H9 (cell line): ENCODE measurements around the gene PUS3. TPM values are rescaled to one million over a fixed set of nuclear protein-coding genes. Genes with fewer than 3 reads are reported as not detected.

Experiments
- DNase-seq: peaks from one replicate; pipeline ENCODE4 v3.0.0-alpha.2; 2017
- H2AFZ ChIP-seq: one replicate; pipeline ENCODE4 v1.6.1; 2013; ENCODE audit warnings: mild to moderate bottlenecking, low read length, control low read depth, moderate library complexity
- H2AK5ac ChIP-seq: 2 replicates; pipeline ENCODE4 v1.6.1; 2013; ENCODE audit warnings: low read length, control low read depth, mixed read lengths; ENCODE audit not compliant: insufficient read length
- H2BK120ac ChIP-seq: one replicate; pipeline ENCODE4 v1.6.1; 2013; ENCODE audit warnings: low read depth, mild to moderate bottlenecking, low read length, control low read depth, inconsistent platforms; ENCODE audit not compliant: poor library complexity, severe bottlenecking
- H2BK12ac ChIP-seq: 2 replicates; pipeline ENCODE4 v1.6.1; 2013; ENCODE audit warnings: low read length, control low read depth, mixed read lengths, low read depth; ENCODE audit not compliant: insufficient read length
- H2BK15ac ChIP-seq: 2 replicates; pipeline ENCODE4 v1.6.1; 2013; ENCODE audit warnings: low read depth, low read length, control low read depth
- H2BK20ac ChIP-seq: one replicate; pipeline ENCODE4 v1.6.1; 2013; ENCODE audit warnings: low read depth, mild to moderate bottlenecking, low read length, control low read depth, inconsistent platforms; ENCODE audit not compliant: poor library complexity, severe bottlenecking
- H2BK5ac ChIP-seq: 2 replicates; pipeline ENCODE4 v1.6.1; 2013; ENCODE audit warnings: low read length, control low read depth, mixed read lengths; ENCODE audit not compliant: insufficient read length
- H3K14ac ChIP-seq: 2 replicates; pipeline ENCODE4 v1.6.1; 2013; ENCODE audit warnings: low read length, control low read depth; ENCODE audit not compliant: insufficient read depth
- H3K18ac ChIP-seq: 2 replicates; pipeline ENCODE4 v1.6.1; 2013; ENCODE audit warnings: low read depth, mild to moderate bottlenecking, mixed read lengths, low read length, control low read depth; ENCODE audit not compliant: insufficient read length
- H3K23ac ChIP-seq: 2 replicates; pipeline ENCODE4 v1.6.1; 2013; ENCODE audit warnings: low read length, control low read depth, mixed read lengths, low read depth; ENCODE audit not compliant: insufficient read length
- H3K23me2 ChIP-seq: 2 replicates; pipeline ENCODE4 v1.6.1; 2013; ENCODE audit warnings: low read depth, mild to moderate bottlenecking, mixed read lengths, low read length, control low read depth; ENCODE audit not compliant: insufficient read length, poor library complexity, severe bottlenecking
- H3K27ac ChIP-seq: 2 replicates; pipeline ENCODE4 v1.5.1; 2013; ENCODE audit warnings: low read length, control low read depth, mixed read lengths, low read depth; ENCODE audit not compliant: insufficient read length
- H3K27me3 ChIP-seq: 2 replicates; pipeline ENCODE4 v1.6.1; 2013; ENCODE audit warnings: low read length, control low read depth, inconsistent platforms; ENCODE audit not compliant: insufficient read depth
- H3K4ac ChIP-seq: 2 replicates; pipeline ENCODE4 v1.6.1; 2013; ENCODE audit warnings: low read depth, mild to moderate bottlenecking, control low read depth, inconsistent platforms, low read length, moderate library complexity
- H3K4me1 ChIP-seq: 2 replicates; pipeline ENCODE4 v1.6.1; 2013; ENCODE audit warnings: low read length, control low read depth, inconsistent platforms; ENCODE audit not compliant: insufficient read depth
- H3K4me2 ChIP-seq: 2 replicates; pipeline ENCODE4 v1.6.1; 2013; ENCODE audit warnings: low read length, control low read depth, mixed read lengths; ENCODE audit not compliant: insufficient read length, insufficient read depth
- H3K56ac ChIP-seq: 2 replicates; pipeline ENCODE4 v1.6.1; 2013; ENCODE audit warnings: low read depth, mild to moderate bottlenecking, mixed read lengths, low read length, control low read depth; ENCODE audit not compliant: insufficient read length
- H3K79me1 ChIP-seq: 2 replicates; pipeline ENCODE4 v1.6.1; 2013; ENCODE audit warnings: low read depth, mild to moderate bottlenecking, moderate library complexity, low read length, control low read depth, inconsistent platforms; ENCODE audit not compliant: insufficient read depth, poor library complexity, severe bottlenecking
- H3K79me2 ChIP-seq: 2 replicates; pipeline ENCODE4 v1.6.1; 2013; ENCODE audit warnings: low read length, control low read depth, inconsistent platforms; ENCODE audit not compliant: insufficient read depth
- H3K9ac ChIP-seq: 2 replicates; pipeline ENCODE4 v1.6.1; 2013; ENCODE audit warnings: low read length, control low read depth, mixed read lengths; ENCODE audit not compliant: insufficient read length; ENCODE audit errors: extremely low read depth
- H3K9me3 ChIP-seq: one replicate; pipeline ENCODE4 v1.6.1; 2013; ENCODE audit warnings: low read depth, low read length, inconsistent platforms; ENCODE audit not compliant: control insufficient read depth
- H3T11ph ChIP-seq: one replicate; pipeline ENCODE4 v1.6.1; 2013; ENCODE audit warnings: mild to moderate bottlenecking, low read length, control low read depth, inconsistent platforms
- H4K20me1 ChIP-seq: one replicate; pipeline ENCODE4 v1.6.1; 2013; ENCODE audit not compliant: control insufficient read depth, insufficient read length, insufficient read depth
- H4K5ac ChIP-seq: 2 replicates; pipeline ENCODE4 v1.6.1; 2013; ENCODE audit warnings: low read depth, mild to moderate bottlenecking, mixed read lengths, low read length, control low read depth; ENCODE audit not compliant: insufficient read length
- H4K8ac ChIP-seq: replicated peaks from 2 replicates; pipeline ENCODE4 v1.6.1; 2013; ENCODE audit warnings: low read length, control low read depth, mixed read lengths, low read depth; ENCODE audit not compliant: insufficient read length
- H4K91ac ChIP-seq: 2 replicates; pipeline ENCODE4 v1.6.1; 2013; ENCODE audit warnings: low read depth, mild to moderate bottlenecking, moderate library complexity, mixed read lengths, low read length, control low read depth; ENCODE audit not compliant: insufficient read length
- H3K27ac Mint-ChIP-seq, 3 experiments: 2 replicates in 2 of 3; 3 replicates in 1 of 3; pipeline ENCODE4 v1.8.0; 2020 to 2021; ENCODE audit warnings: mixed read lengths in 3 of 3, mild to moderate bottlenecking in 1 of 3, moderate library complexity in 1 of 3
- H3K27me3 Mint-ChIP-seq: 2 replicates; pipeline ENCODE4 v1.8.0; 2021; ENCODE audit warnings: low read depth, mild to moderate bottlenecking, moderate library complexity, mixed read lengths
- H3K36me3 Mint-ChIP-seq, 3 experiments: 2 replicates in 2 of 3; 3 replicates in 1 of 3; pipeline ENCODE4 v1.8.0; 2020 to 2021; ENCODE audit warnings: low read depth in 3 of 3, mixed read lengths in 3 of 3; ENCODE audit not compliant: insufficient read depth in 1 of 3
- H3K4me1 Mint-ChIP-seq, 2 experiments: 2 replicates each; pipeline ENCODE4 v1.8.0; 2020; ENCODE audit warnings: mixed read lengths in 2 of 2
- H3K4me3 Mint-ChIP-seq, 2 experiments: 2 replicates in 1 of 2; 3 replicates in 1 of 2; pipeline ENCODE4 v1.8.0; 2020 to 2021; ENCODE audit warnings: mild to moderate bottlenecking in 2 of 2, mixed read lengths in 2 of 2, moderate library complexity in 1 of 2
- H3K9me3 Mint-ChIP-seq, 2 experiments: 2 replicates in 1 of 2; 3 replicates in 1 of 2; pipeline ENCODE4 v1.8.0; 2020; ENCODE audit warnings: mild to moderate bottlenecking in 2 of 2, mixed read lengths in 2 of 2, moderate library complexity in 1 of 2
- WGBS: extraction: QIAGEN DNeasy Blood & Tissue Kit; methylation state at CpG from one replicate; pipeline ENCODE4 v1.1.7; 2013; ENCODE audit warnings: missing lambda C conversion rate, low lambda C conversion rate, mixed read lengths; ENCODE audit not compliant: insufficient read length; ENCODE audit errors: extremely low coverage; 5-methylcytosine and 5-hydroxymethylcytosine counted together
- total RNA-seq: library from RNA; stranded (reverse); gene quantifications from 2 replicates; pipeline ENCODE4 v1.2.1, GENCODE V29; 2021
- TF ChIP-seq, protein P1 (sequence below): fragments of 200-600 bp; sonication (generic); conservative IDR thresholded peaks from 3 replicates; pipeline ENCODE4 v1.8.0; 2021; ENCODE audit warnings: antibody characterized with exemption, mild to moderate bottlenecking

Gene PUS3
- total RNA-seq, 1 experiment from 2014 or later = 20.0 TPM

DNA sequence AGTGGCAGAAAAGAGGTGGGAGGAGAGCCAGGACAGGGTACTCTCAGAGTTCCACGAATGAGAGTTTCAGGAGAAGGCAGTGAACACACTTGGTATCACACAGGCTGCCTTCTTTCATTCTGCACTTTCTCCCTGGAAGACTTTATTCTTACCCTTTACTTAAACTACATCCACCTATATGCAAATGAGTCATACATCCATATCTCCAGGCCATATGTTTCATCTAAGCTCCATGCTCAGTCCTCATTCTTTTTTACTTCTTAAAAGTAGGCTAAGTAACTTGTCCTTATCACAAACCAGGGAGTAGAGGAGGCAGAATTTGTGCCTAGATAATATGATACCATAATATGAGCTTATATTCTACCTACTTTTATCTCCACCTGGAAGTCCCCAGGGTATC, 21.7 kb downstream of the PUS3 start:
- WGBS = no CpG with 5 or more reads among the region's 1 CpG
- H3K36me3 Mint-ChIP-seq = peaks cover 0 to 4% (median 0%) of the 10 kb centered on the region in 3 experiments; a peak in 3 of 7 replicates

More for the DNA sequence above, 21.7 kb downstream of the PUS3 start:
- H3K27ac Mint-ChIP-seq = no peak overlapping the region
- H3K4me3 Mint-ChIP-seq = no peak overlapping the region
- Histone ChIP-seq H2BK20ac (no peak overlapping the region), H4K20me1 (no peaks in the 10 kb centered on the region), H3K56ac (no peak overlapping the region), H2BK15ac (no peak overlapping the region), H2AK5ac (no peak overlapping the region), H3K9ac (no peak overlapping the region), H3K18ac (no peak overlapping the region), H3K23ac (no peak overlapping the region), H2AFZ (no peak overlapping the region), H4K91ac (no peak overlapping the region), H3K27ac (no peak overlapping the region), H3K27me3 (no peaks in the 10 kb centered on the region), H2BK12ac (no peak overlapping the region), H3K23me2 (no peaks in the 10 kb centered on the region), H3K9me3 (no peaks in the 10 kb centered on the region), H2BK5ac (no peak overlapping the region), H3K79me2 (no peaks in the 10 kb centered on the region), H3K14ac (no peak overlapping the region), H4K8ac (no peak overlapping the region), H3K4me2 (no peak overlapping the region), H3T11ph (no peak overlapping the region), H3K79me1 (no peaks in the 10 kb centered on the region), H2BK120ac (no peak overlapping the region), H4K5ac (no peak overlapping the region), H3K4ac (no peak overlapping the region), H3K4me1 (no peaks in the 10 kb centered on the region)
- no peak for DNase-seq
- peaks cover 8 to 10% of the 10 kb centered on the region in 2 experiments; a peak in 4 of 5 replicates for H3K9me3 Mint-ChIP-seq
- no peaks in the 10 kb centered on the region for H3K4me1 Mint-ChIP-seq
- TF ChIP-seq, protein P1, sequence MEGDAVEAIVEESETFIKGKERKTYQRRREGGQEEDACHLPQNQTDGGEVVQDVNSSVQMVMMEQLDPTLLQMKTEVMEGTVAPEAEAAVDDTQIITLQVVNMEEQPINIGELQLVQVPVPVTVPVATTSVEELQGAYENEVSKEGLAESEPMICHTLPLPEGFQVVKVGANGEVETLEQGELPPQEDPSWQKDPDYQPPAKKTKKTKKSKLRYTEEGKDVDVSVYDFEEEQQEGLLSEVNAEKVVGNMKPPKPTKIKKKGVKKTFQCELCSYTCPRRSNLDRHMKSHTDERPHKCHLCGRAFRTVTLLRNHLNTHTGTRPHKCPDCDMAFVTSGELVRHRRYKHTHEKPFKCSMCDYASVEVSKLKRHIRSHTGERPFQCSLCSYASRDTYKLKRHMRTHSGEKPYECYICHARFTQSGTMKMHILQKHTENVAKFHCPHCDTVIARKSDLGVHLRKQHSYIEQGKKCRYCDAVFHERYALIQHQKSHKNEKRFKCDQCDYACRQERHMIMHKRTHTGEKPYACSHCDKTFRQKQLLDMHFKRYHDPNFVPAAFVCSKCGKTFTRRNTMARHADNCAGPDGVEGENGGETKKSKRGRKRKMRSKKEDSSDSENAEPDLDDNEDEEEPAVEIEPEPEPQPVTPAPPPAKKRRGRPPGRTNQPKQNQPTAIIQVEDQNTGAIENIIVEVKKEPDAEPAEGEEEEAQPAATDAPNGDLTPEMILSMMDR = no peak
- H3K27me3 Mint-ChIP-seq = peaks cover 29% of the 10 kb centered on the region
